HG02759 (cell line): ENCODE measurements around the gene FHL1.
"Not testable (repeated sequence)": the region's sequence is repeated elsewhere in the genome, so short reads cannot be mapped to it uniquely, and the experiment has no call there.

ENCODE experiments used
- ATAC-seq: cut with Tn5 transposase; IDR thresholded peaks from one replicate; pipeline ENCODE4 v1.9.1; 2021; ENCODE audit warnings: mild to moderate bottlenecking, moderate library complexity; ENCODE audit not compliant: unreplicated experiment

FHL1 gene

GRCh38 chrX:136146614-136147314 lies 569 bp upstream of the FHL1 start:
- ATAC-seq: peak; percentile 38

GRCh38 chrX:136147976-136148375 lies 643 bp downstream of the FHL1 start:
- no peak for ATAC-seq

- ATAC-seq: no peak
Observed at GRCh38 chrX:136148391-136148790, 1.1 kb downstream of the FHL1 start.

DNA sequence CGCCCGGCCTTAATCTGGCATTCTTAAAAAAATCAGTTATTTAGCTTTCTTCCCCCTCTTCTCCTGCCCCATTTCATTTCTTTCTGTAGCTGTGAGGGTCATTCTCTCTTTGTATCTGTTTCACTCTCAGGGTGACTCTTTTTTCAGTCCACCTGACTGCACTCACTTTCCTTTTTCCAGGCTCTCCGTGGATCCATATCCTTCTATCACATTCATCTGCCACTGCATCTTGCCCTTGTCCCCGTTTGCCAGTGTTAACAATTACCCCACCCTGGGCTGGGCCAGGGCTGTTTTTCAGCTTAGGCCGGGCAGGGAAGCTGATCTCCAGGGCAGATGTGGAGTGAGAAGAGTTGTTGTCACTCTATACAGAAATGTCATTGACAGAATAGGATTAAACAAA lies 7.7 kb downstream of the FHL1 start:
- no peak for ATAC-seq

DNA sequence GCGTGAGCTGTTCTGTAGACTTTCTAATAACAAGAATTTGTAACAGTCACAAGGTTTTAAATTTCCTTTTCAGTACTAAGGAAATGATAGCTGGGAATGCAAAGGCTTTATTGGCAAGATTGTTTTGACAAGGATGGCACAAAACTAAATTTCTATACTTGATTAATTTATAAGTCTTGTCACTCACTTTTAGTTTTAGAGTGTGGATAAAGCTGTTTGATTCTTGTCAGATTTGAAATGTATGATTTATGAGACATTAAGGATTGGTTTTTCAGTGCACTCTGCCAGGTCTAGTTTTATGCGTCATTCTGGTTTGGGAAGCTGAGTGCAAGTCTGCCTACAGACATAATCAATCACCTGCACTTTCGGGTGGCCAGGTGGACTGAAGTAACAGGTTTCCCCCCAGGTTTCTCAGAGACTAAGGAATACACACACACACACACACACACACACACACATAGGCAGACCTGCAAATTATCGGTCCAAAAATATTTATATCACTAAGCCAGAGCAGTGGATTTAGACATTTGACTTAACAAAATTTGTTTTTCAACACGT lies 9.3 kb downstream of the FHL1 start:
- ATAC-seq: no peak

- ATAC-seq: no peak
Observed at GRCh38 chrX:136157187-136157586, 9.9 kb downstream of the FHL1 start.

- no peak for ATAC-seq
Observed at GRCh38 chrX:136158685-136159084, 11.4 kb downstream of the FHL1 start.

DNA sequence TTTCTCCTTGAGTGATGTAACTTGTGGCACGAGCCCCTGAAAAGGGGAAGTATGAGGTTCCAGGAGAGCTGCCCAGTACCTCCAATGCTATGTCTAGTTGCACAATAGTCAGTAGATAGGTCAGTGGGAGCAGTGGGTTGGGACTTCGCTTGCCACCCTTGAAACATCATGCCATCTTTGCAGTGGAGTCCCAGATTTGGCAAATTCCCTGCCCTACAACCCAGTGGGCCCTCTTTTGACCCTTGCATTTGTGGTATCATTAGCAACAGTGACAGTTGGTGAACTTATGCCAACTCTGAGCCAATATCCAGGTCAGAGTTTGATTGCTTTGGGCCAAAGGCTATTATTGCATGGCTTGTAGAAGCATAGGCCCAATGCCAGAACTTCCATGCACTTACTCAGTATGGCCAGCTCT lies 12.3 kb downstream of the FHL1 start:
- ATAC-seq: no peak

DNA sequence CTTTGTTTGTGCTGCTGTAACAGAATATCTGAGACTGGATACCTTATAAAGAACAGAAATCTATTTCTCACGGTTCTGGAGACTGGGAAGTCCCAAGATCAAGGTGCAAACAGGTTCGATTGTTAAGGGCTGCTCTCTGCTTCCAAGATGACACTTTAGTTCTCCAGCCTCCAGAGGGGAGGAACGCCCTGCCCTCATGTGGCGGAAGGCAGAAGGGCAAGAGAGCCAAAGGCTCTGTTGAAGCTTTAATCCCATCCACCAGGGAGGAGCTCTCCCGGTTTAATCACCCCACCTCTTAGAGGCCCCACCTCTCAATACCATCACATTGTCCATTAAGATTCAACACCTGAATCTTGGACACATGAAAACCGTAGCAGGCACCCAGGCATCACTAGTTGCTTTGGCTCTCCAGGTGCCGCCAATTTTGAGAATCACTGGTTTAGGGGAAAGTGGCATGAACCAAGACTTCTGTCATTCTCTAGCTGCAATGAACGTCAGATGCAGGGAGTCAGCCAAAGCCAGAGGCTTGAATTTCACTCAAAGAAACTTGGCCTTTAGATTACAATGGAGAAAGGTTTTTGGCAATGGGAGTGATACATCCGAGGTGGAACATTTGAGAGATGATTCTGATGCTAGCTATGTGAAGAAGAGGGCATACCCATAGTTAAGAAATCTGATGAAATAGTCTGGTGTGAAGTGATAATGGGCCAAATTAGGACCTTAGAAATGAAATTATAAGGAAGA lies 15.7 kb downstream of the FHL1 start:
- peak; percentile 56 for ATAC-seq

GRCh38 chrX:136163689-136164088 lies 16.4 kb downstream of the FHL1 start:
- no peak for ATAC-seq

DNA sequence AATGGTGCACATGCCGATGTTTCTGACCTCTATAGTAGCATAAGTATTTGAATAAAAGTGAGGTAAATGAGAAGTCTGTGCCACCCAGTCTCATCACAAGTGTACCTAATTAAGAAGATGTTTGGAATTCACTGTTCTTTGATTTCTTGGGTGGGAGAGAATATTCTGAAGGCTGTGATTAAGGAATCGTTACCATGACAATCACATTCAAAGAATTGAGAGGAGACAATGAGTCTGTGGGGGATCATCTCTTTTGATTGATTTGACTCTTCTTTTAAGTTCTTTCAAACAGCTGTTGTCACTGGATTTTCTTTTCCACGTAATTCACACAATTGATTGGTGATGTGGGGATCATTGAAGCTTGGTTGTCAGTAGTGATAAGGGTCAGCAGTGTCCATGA lies 18.1 kb downstream of the FHL1 start:
- ATAC-seq: no peak

- ATAC-seq: no peak
Observed at GRCh38 chrX:136166221-136166855, 19.0 kb downstream of the FHL1 start.

DNA sequence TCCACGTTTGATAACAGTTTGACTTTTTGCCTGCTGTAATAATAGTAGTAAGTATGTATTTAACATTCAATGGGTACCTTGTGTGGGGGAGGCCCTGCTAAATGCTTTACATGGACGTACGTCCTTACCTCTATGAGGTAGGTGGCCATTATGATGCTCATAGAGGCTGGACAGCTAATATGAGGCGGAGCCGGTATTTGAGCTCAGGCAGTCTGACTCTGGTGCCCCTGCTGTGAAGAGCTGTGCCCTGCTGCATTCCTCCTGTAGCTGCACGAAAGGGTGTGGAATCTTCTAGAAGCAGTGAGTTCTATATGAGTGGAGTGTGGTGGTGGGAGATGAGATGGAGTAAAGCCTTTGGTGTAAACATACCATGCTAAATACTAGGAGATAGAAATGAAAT lies 20.7 kb downstream of the FHL1 start:
- not testable (repeated sequence) for ATAC-seq

DNA sequence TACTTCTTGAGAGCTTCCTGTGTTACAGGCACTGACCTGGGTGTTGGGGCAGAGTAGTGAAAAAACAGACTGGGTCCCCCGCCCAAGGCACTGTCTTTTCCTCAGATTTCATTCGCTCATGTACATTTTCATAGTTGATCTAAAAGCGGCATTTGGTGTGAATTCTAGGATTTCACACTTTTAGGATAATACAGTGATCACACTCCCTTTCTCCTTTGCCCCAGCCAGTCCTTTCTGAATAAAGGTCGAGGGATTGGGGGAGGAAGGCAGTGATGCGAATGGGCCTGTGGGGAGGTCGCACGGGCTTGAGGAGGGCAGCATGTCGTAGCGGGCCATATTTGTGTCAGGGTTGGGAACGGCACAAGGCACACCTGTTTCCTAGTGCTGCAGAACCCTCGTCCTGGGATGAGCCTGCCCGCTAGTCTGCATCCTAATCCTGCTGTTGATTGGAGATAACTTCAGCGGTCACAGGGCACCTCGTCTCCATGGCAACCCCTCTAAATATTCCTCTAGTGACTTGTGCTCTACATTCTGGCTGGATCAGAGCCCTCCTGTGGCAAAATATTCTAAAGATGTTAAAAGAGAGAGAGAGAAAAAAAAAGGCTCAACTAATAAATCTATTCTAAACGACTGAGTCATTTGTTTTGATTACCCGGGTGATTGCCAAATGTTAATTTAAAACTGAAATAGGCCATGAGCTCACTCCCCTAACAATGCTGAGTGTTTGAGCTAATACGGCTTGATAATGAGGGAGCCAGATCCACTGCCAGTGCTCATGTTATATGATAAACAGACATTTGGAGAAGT lies 21.8 kb downstream of the FHL1 start:
- ATAC-seq: no peak

GRCh38 chrX:136170139-136170800 lies 22.9 kb downstream of the FHL1 start:
- ATAC-seq: no peak

- no peak for ATAC-seq
Observed at GRCh38 chrX:136171420-136171819, 24.1 kb downstream of the FHL1 start.

GRCh38 chrX:136176399-136176825 lies 29.1 kb downstream of the FHL1 start:
- no peak for ATAC-seq

- ATAC-seq: no peak
Observed at GRCh38 chrX:136179133-136179532, 31.8 kb downstream of the FHL1 start.

- ATAC-seq: no peak
Observed at GRCh38 chrX:136182414-136182813, 35.1 kb downstream of the FHL1 start.

- no peak for ATAC-seq
Observed at GRCh38 chrX:136183172-136183571, 35.8 kb downstream of the FHL1 start.
